HG03066 (cell line): ENCODE data around the gene RBP3.

ENCODE experiments used
- ATAC-seq: cut with Tn5 transposase; IDR thresholded peaks from one replicate; pipeline ENCODE4 v1.9.1; 2021; ENCODE audit warnings: low read depth; ENCODE audit not compliant: unreplicated experiment

Gene RBP3

DNA sequence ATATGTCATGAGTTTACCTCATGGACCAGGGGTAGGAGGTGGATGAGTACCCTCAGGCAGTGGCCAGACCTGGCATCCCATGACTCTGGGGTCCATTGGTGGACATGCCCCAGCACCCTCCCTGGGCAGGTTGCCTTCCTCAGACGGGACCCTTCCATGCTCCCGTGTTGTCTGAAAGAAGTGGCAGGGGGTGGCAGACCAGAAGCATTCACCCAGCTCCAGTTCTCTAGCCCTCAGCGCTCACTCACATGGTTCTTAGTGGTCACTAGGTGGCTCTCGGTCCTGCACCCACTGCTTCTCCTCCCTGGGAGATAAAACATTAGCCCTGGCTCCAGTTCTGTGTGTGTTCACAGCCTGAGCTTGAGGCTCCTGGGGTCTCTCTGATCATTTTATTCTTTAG, 6.0 kb downstream of the RBP3 start:
- ATAC-seq: no peak

DNA sequence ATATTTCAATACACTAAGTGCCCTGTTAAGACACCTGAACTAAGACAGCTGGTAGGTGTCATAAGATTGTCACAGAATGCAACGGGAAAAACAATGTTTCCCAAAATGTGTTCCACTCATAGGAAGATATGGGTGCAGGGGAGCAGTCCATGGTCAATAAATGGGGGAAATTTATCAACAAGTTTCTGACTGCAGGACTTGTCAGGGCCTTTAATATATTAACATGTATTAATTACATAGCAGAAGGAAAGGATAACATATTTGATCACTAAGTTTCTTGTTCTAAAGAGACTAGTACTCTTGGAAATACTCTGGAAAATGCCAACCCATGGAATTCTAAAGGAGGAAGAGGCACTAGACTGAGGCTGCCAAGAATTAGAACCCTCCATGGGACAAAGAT, 6.7 kb downstream of the RBP3 start:
- no peak for ATAC-seq

- no peak for ATAC-seq
These were observed 8.5 kb downstream of the RBP3 start for GRCh38 chr10:47356708-47357107.

DNA sequence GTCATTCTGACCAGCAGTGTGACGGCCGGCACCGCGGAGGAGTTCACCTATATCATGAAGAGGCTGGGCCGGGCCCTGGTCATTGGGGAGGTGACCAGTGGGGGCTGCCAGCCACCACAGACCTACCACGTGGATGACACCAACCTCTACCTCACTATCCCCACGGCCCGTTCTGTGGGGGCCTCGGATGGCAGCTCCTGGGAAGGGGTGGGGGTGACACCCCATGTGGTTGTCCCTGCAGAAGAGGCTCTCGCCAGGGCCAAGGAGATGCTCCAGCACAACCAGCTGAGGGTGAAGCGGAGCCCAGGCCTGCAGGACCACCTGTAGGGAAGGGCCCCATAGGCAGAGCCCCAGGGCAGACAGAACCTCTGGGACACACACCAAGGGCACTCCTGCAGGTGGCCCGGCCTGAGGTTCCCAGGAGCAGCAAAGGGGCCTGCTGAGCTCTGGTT, 9.0 kb downstream of the RBP3 start:
- ATAC-seq: no peak

GRCh38 chr10:47357911-47358310, 9.7 kb downstream of the RBP3 start:
- ATAC-seq: no peak

- ATAC-seq: no peak
These were observed 10.3 kb downstream of the RBP3 start for GRCh38 chr10:47358457-47358856.

- ATAC-seq: no peak
These were observed 10.9 kb downstream of the RBP3 start for GRCh38 chr10:47359101-47359500.

DNA sequence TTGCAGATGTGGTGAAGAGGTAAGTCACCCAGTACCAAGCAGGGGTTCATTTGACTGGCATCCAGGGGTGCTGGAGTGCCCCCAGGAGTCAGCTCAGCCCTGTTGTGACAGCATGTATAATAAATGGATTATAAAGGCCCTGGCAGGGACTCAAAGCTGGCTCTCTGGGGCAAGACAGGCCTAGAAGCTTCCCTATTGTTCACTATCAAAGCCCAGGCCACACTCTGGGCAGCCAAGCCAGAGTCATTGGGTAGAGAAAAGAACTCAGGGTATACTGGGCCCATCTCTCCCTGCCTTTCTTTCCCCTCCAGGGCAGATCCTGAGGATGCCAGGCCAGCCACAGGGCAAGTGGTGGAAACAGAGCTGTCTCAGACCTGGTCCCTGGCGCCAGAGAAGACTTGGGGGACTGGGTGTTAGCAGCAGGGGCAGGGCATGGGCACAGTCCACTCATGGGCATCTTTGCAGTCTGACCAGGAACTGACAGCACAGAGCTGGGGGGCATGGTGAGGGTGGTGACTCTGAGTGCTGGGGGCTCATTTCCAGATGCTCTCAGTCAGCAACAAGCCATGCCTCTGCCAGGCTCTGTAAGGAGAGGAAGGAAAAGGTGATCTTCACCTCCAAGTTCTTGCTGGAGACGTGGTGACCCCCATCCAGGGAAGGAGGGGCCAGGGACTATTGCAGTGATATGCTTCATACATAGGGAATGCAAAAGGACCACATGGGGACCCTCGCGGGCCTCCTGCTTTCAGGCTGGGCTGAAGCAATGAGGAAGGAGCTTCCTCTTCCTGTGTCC, 11.7 kb downstream of the RBP3 start:
- ATAC-seq: no peak

DNA sequence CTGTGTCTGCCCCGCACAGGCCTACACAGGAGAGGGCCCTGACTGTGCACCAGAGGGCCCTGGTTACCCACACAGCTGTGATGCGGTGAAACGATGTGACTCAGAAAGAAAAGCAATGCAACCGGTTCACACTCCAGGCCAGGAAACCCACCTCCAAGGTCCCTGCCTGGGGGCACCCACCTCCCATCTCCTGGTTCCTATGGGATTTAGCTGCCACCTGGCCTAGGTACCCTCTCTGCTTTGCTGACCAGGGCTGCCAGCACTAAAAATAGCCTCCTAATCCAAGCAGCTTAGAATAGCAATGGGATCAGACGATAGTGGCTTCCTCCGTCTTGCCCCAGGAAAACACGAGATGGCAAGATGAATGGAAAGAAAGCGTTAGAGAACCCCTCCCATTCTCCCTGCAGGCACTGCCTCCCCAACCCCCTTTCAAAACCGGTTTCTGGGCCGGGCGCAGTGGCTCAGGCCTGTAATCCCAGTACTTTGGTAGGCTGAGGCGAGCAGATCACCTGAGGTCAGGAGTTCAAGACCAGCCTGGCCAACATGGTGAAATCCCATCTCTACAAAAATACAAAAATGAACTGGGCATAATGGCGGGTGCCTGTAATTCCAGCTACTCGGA, 12.4 kb downstream of the RBP3 start:
- ATAC-seq: no peak

DNA sequence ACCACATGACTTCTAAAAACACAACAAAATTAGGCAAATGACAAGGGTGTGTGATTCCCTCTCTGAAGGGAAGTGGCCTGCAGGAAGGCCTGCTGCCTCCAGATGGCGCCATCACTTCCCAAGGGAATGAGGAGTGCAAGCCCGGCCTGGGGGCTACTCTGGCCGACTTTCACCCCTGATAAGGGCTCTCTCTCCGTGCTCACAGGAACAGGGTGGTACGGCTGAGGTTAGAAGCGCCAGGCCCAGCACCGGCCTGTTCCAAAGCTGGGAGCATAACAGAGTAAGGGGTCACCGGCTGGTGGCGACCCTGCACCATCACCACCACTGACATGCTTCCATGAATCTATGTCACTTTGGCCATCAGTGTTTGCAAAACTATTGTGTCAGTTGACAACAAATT, 13.1 kb downstream of the RBP3 start:
- ATAC-seq: no peak

GRCh38 chr10:47362199-47362598, 14.0 kb downstream of the RBP3 start:
- ATAC-seq: no peak

DNA sequence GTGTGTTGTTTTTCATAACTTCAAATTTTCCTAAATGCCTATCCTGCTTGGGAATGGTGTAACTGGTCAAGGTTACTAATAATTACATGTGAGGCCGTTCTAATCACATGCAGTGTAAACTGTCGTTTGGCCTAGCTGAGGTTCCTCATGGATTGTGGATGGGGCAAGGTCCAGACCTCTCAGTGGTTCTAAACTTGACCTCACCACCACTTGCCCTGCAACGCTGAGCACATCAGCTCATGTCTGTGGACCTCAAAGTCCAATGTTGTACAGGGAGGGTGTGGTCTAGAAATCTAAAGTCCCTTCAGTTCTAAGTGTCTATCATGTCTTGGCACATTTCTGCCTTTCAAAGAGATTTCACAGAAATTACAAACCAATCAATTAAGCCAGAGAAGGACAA, 15.6 kb downstream of the RBP3 start:
- ATAC-seq: no peak

DNA sequence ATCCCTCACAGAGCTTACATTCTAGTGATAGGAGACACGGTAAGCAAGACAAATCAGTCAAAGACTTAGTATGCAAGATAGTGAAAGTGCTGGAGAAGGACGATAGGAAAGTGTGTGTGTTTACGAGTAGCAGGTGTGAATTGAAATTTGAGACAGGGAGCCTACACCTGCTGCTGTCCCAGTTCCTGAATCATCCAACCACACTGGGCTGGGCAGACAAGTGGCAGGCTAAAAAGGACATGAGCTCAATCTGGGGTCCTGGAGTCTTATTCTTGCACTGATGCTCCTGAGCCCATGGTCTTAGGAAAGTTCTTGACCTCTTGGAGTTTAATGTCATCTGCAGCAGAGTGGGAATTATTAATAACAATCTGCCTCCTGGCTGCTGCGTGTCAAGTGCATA, 16.2 kb downstream of the RBP3 start:
- ATAC-seq: no peak

DNA sequence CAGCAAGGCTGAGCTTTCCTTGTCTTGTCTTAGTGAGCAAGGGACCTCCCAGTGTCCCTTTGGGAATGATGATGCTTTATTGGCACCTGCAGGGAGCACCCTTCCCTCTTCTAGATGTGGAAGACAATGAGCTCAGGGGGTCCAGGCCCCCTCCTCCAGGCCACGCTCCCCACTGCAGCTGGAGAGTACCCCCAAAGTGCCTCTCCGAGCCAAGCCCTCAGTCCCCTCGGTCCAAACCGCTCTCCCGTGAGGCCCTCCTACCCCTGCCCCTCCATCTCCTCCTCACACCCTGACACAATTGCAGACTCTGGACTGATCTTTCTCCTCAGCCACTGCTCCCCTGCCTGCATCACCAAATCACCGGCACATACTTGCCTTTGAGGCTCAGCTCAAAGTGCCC, 16.7 kb downstream of the RBP3 start:
- ATAC-seq: no peak

GRCh38 chr10:47365431-47366180, 17.4 kb downstream of the RBP3 start:
- no peak for ATAC-seq

GRCh38 chr10:47366181-47366631, 18.0 kb downstream of the RBP3 start:
- no peak for ATAC-seq

- no peak for ATAC-seq
These were observed 18.7 kb downstream of the RBP3 start for GRCh38 chr10:47366731-47367460.

- ATAC-seq: no peak
These were observed 19.5 kb downstream of the RBP3 start for GRCh38 chr10:47367646-47368045.

GRCh38 chr10:47368431-47369180, 20.4 kb downstream of the RBP3 start:
- no peak for ATAC-seq

- ATAC-seq: no peak
These were observed 21.2 kb downstream of the RBP3 start for GRCh38 chr10:47369251-47369894.
